ENCODE measurements around the gene CREG2. TPM values are rescaled to one million over a fixed set of nuclear protein-coding genes. Genes with fewer than 3 reads are reported as not detected.

CREG2 gene
- polyA plus RNA-seq, 1 experiment: not detected

- TF ChIP-seq CTCF (IDR thresholded peaks at IDR 0.05; ENCODE audit: insufficient read depth, low read depth, low read length): no peak
- Histone ChIP-seq H3K36me3 (ENCODE audit: control insufficient read depth, insufficient read depth, low read length) (no peaks in the 10 kb centered on the region), H3K4me3 (ENCODE audit: low read depth, low read length) (no peak overlapping the region), H3K27me3 (ENCODE audit: control insufficient read depth, insufficient read depth, low read length) (no peaks in the 10 kb centered on the region)
- POLR2A ChIA-PET: no interaction called here
- CTCF ChIA-PET: interaction anchor here (1.0 kb wide), 2 partner anchors 13 to 20 kb away, joined by 3 read pairs; no protein-coding TSS in a partner anchor
- no peak for DNase-seq (ENCODE audit: low read depth)
Measured at GRCh38 chr2:101399021-101399799, 11.9 kb upstream of the CREG2 start.

GRCh38 chr2:101398116-101398821 is 11.0 kb upstream of the CREG2 start:
- ChIA-PET POLR2A (no interaction called here), CTCF (interaction anchor here (1.0 kb wide), 1 partner anchor 21 kb away, joined by 3 read pairs; no protein-coding TSS in a partner anchor)
- Histone ChIP-seq H3K4me3 (ENCODE audit: low read depth, low read length) (no peak overlapping the region), H3K36me3 (ENCODE audit: control insufficient read depth, insufficient read depth, low read length) (no peaks in the 10 kb centered on the region), H3K27me3 (ENCODE audit: control insufficient read depth, insufficient read depth, low read length) (no peaks in the 10 kb centered on the region)
- no peak for TF ChIP-seq CTCF (IDR thresholded peaks at IDR 0.05; ENCODE audit: insufficient read depth, low read depth, low read length)
- DNase-seq (ENCODE audit: low read depth): no peak

GRCh38 chr2:101396316-101396717 is 9.0 kb upstream of the CREG2 start:
- DNase-seq (ENCODE audit: low read depth): peak; percentile 80
- CTCF ChIA-PET: interaction anchor here (0.8 to 1.5 kb wide), 3 partner anchors 8 to 116 kb away, joined by 3 to 4 read pairs (median 3); no protein-coding TSS in a partner anchor
- TF ChIP-seq CTCF (IDR thresholded peaks at IDR 0.05; ENCODE audit: insufficient read depth, low read depth, low read length): no peak
- POLR2A ChIA-PET: no interaction called here
- Histone ChIP-seq H3K36me3 (ENCODE audit: control insufficient read depth, insufficient read depth, low read length) (no peaks in the 10 kb centered on the region), H3K27me3 (ENCODE audit: control insufficient read depth, insufficient read depth, low read length) (no peaks in the 10 kb centered on the region), H3K4me3 (ENCODE audit: low read depth, low read length) (no peak overlapping the region)

GRCh38 chr2:101395545-101396315 is 8.4 kb upstream of the CREG2 start:
- Histone ChIP-seq H3K4me3 (ENCODE audit: low read depth, low read length) (no peak overlapping the region), H3K27me3 (ENCODE audit: control insufficient read depth, insufficient read depth, low read length) (no peaks in the 10 kb centered on the region), H3K36me3 (ENCODE audit: control insufficient read depth, insufficient read depth, low read length) (no peaks in the 10 kb centered on the region)
- no peak for TF ChIP-seq CTCF (IDR thresholded peaks at IDR 0.05; ENCODE audit: insufficient read depth, low read depth, low read length)
- DNase-seq (ENCODE audit: low read depth): no peak
- CTCF ChIA-PET: interaction anchor here (0.7 to 2.0 kb wide), 6 partner anchors 7 to 117 kb away, joined by 3 to 7 read pairs (median 3); no protein-coding TSS in a partner anchor
- POLR2A ChIA-PET: no interaction called here

Data from BJ (cell line).